Neural progenitor cell (in vitro differentiated cells): ENCODE measurements around the gene EHMT1. TPM values are rescaled to one million over a fixed set of nuclear protein-coding genes. Genes with fewer than 3 reads are reported as not detected.

Experiments used
- DNase-seq: peaks from one replicate; pipeline ENCODE4 v3.0.0-alpha.2; 2016; ENCODE audit warnings: low spot score
- H2AFZ ChIP-seq: fragments of 200-600 bp; sonication (generic); replicated peaks from 2 replicates; pipeline ENCODE4 v1.6.1; 2016; ENCODE audit warnings: antibody characterized with exemption
- H3F3A ChIP-seq: fragments of 200-600 bp; sonication (generic); 2 replicates; pipeline ENCODE4 v1.6.1; 2016; ENCODE audit warnings: antibody characterized with exemption, low read depth
- H3K27ac ChIP-seq: fragments of 200-600 bp; sonication (generic); 2 replicates; pipeline ENCODE4 v1.5.1; 2016; ENCODE audit warnings: mild to moderate bottlenecking
- H3K27me3 ChIP-seq: fragments of 200-600 bp; sonication (generic); 2 replicates; pipeline ENCODE4 v1.6.1; 2016; ENCODE audit warnings: mild to moderate bottlenecking, moderate library complexity
- H3K36me3 ChIP-seq: fragments of 200-600 bp; sonication (generic); 2 replicates; pipeline ENCODE4 v1.5.1; 2016
- H3K4me1 ChIP-seq: fragments of 200-600 bp; sonication (generic); 2 replicates; pipeline ENCODE4 v1.6.1; 2016; ENCODE audit warnings: mixed run types
- H3K4me2 ChIP-seq: fragments of 200-600 bp; sonication (generic); 2 replicates; pipeline ENCODE4 v1.6.1; 2016
- H3K4me3 ChIP-seq: fragments of 200-600 bp; sonication (generic); 2 replicates; pipeline ENCODE4 v1.5.1; 2016
- H3K79me2 ChIP-seq: fragments of 200-600 bp; sonication (generic); 2 replicates; pipeline ENCODE4 v1.6.1; 2016; ENCODE audit warnings: low read depth
- H3K9ac ChIP-seq: fragments of 200-600 bp; sonication (generic); 2 replicates; pipeline ENCODE4 v1.6.1; 2016
- H3K9me3 ChIP-seq: fragments of 200-600 bp; sonication (generic); 2 replicates; pipeline ENCODE4 v1.5.1; 2016; ENCODE audit warnings: low read depth
- H4K20me1 ChIP-seq: fragments of 200-600 bp; sonication (generic); 2 replicates; pipeline ENCODE4 v1.6.1; 2016; ENCODE audit warnings: low read depth
- H3K27ac Mint-ChIP-seq: 3 replicates; pipeline ENCODE4 v1.8.0; 2021; ENCODE audit warnings: mixed read lengths
- H3K27me3 Mint-ChIP-seq: 2 replicates; pipeline ENCODE4 v1.8.0; 2022; ENCODE audit warnings: low read depth, mild to moderate bottlenecking, inconsistent platforms, moderate library complexity, mixed read lengths; ENCODE audit not compliant: insufficient read depth
- H3K36me3 Mint-ChIP-seq: 3 replicates; pipeline ENCODE4 v1.8.0; 2021; ENCODE audit warnings: mixed read lengths
- H3K4me1 Mint-ChIP-seq: 3 replicates; pipeline ENCODE4 v1.8.0; 2021; ENCODE audit warnings: mixed read lengths
- H3K4me3 Mint-ChIP-seq: 3 replicates; pipeline ENCODE4 v1.8.0; 2021; ENCODE audit warnings: mild to moderate bottlenecking, moderate library complexity, mixed read lengths
- H3K9me3 Mint-ChIP-seq: 3 replicates; pipeline ENCODE4 v1.8.0; 2020; ENCODE audit warnings: mixed read lengths
- EZH2 ChIP-seq: fragments of 200-600 bp; sonication (generic); IDR thresholded peaks from 2 replicates; pipeline ENCODE4 v1.6.1; 2017; ENCODE audit warnings: antibody characterized with exemption, mild to moderate bottlenecking, moderate library complexity
- EZH2phosphoT487 ChIP-seq: fragments of 200-600 bp; sonication (generic); IDR thresholded peaks from 2 replicates; pipeline ENCODE4 v1.6.1; 2017; ENCODE audit warnings: antibody characterized with exemption
- total RNA-seq: library from RNA; depleted of rRNA; stranded (reverse); fragments of >200 nt; gene quantifications from 2 replicates; pipeline ENCODE4 v1.2.3, GENCODE V29; 2015; ENCODE audit warnings: low replicate concordance
- TF ChIP-seq, protein P1 (sequence below): fragments of 200-600 bp; sonication (generic); IDR thresholded peaks from 2 replicates; pipeline ENCODE4 v1.5.1; 2017; ENCODE audit warnings: antibody characterized with exemption, mild to moderate bottlenecking

The EHMT1 gene
- total RNA-seq, 1 donor from 2014 or later = 47.8 TPM

DNA sequence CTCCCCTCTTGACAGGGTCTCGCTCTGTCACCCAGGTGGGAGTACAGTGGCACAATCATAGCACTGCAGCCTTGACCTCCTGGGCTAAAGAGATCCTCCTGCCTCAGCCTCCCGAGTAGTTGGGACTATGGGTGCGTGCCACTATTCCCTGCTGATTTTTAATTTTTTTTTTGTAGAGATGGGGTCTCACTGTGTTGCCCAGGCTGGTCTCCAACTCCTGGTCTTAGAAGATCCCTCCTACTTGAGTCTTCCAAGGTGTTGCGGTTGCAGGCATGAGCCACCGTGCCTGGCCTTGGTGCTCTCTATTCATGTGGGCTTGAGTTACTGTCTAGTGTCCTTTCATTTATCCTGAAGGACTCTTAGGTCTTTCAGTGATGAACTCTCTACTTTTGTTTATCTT, 24.1 kb downstream of the EHMT1 start:
- no peak overlapping the region for H3K27ac Mint-ChIP-seq
- Histone ChIP-seq H2AFZ (no peak overlapping the region), H3K9ac (no peak overlapping the region), H3K36me3 (no peaks in the 10 kb centered on the region), H3F3A (no peaks in the 10 kb centered on the region), H4K20me1 (peaks cover 95% of the 10 kb centered on the region), H3K79me2 (peaks cover 100% of the 10 kb centered on the region), H3K27ac (no peak overlapping the region), H3K4me3 (no peak overlapping the region), H3K9me3 (no peaks in the 10 kb centered on the region), H3K4me2 (no peak overlapping the region), H3K4me1 (no peaks in the 10 kb centered on the region), H3K27me3 (no peaks in the 10 kb centered on the region)
- H3K27me3 Mint-ChIP-seq = peaks cover 2% of the 10 kb centered on the region
- H3K36me3 Mint-ChIP-seq = peaks cover 41% of the 10 kb centered on the region
- no peak for DNase-seq
- TF ChIP-seq, protein P1, sequence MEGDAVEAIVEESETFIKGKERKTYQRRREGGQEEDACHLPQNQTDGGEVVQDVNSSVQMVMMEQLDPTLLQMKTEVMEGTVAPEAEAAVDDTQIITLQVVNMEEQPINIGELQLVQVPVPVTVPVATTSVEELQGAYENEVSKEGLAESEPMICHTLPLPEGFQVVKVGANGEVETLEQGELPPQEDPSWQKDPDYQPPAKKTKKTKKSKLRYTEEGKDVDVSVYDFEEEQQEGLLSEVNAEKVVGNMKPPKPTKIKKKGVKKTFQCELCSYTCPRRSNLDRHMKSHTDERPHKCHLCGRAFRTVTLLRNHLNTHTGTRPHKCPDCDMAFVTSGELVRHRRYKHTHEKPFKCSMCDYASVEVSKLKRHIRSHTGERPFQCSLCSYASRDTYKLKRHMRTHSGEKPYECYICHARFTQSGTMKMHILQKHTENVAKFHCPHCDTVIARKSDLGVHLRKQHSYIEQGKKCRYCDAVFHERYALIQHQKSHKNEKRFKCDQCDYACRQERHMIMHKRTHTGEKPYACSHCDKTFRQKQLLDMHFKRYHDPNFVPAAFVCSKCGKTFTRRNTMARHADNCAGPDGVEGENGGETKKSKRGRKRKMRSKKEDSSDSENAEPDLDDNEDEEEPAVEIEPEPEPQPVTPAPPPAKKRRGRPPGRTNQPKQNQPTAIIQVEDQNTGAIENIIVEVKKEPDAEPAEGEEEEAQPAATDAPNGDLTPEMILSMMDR = no peak
- TF ChIP-seq EZH2 (no peak), EZH2phosphoT487 (no peak)
- no peak overlapping the region for H3K4me3 Mint-ChIP-seq
- peaks cover 5% of the 10 kb centered on the region for H3K9me3 Mint-ChIP-seq
- H3K4me1 Mint-ChIP-seq = no peaks in the 10 kb centered on the region

DNA sequence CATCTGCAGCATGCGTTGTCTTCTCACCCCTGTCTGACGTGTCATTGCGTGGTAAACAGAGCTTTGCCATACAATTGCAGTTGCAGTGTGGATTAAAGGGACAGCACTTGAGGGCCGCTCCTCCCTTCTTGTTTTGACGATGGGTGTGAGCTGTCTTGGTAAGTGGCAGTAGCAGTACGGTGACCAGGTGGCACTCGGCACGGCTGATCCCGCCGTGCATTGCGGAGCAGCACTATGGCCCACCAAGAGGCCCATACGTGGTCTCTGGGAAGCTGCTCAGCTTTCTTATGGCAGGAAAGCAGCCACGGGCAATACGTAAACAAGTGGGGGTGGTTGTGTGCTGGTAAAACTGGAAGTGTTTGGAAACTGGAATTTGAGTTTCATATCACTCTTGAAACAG, 25.1 kb downstream of the EHMT1 start:
- H4K20me1 ChIP-seq = peaks cover 97% of the 10 kb centered on the region
- Mint-ChIP-seq H3K36me3 (peaks cover 44% of the 10 kb centered on the region), H3K4me3 (no peak overlapping the region), H3K27ac (no peak overlapping the region), H3K9me3 (no peaks in the 10 kb centered on the region), H3K4me1 (no peaks in the 10 kb centered on the region), H3K27me3 (peaks cover 2% of the 10 kb centered on the region)
- no peak overlapping the region for H3K27ac ChIP-seq
- H2AFZ ChIP-seq = no peak overlapping the region
- H3K4me2 ChIP-seq = no peak overlapping the region
- no peak overlapping the region for H3K9ac ChIP-seq
- no peaks in the 10 kb centered on the region for H3K27me3 ChIP-seq
- no peaks in the 10 kb centered on the region for H3K9me3 ChIP-seq
- H3K4me3 ChIP-seq = no peak overlapping the region
- H3F3A ChIP-seq = no peaks in the 10 kb centered on the region
- no peak for TF ChIP-seq EZH2phosphoT487
- DNase-seq = no peak
- no peaks in the 10 kb centered on the region for H3K4me1 ChIP-seq
- H3K36me3 ChIP-seq = no peaks in the 10 kb centered on the region
- peaks cover 100% of the 10 kb centered on the region for H3K79me2 ChIP-seq

DNA sequence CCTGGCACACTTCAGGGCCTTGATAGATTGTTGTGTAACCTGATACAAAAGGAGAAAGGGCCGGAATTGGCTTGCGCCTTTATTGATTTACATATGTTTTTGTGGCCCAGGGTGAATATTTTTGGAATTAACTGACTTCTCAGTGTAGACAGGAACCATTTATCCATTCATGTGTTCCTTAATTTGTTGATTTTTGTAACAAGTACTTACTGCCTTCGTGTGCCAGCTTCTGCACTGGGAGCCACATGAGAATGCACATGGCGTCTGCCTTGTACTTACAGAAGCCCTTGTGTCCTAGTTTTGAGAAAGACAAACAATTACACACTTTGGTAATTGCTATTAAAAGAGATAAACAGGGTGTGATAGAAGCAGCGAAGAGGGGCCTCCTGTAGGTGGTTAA, 26.4 kb downstream of the EHMT1 start:
- Mint-ChIP-seq H3K27me3 (peaks cover 2% of the 10 kb centered on the region), H3K4me1 (no peaks in the 10 kb centered on the region), H3K27ac (no peak overlapping the region), H3K9me3 (no peaks in the 10 kb centered on the region), H3K36me3 (peaks cover 44% of the 10 kb centered on the region), H3K4me3 (no peak overlapping the region)
- no peak overlapping the region for H3K4me3 ChIP-seq
- no peak for TF ChIP-seq EZH2
- no peak for TF ChIP-seq EZH2phosphoT487
- TF ChIP-seq, protein P1 = no peak
- peaks cover 91% of the 10 kb centered on the region for H4K20me1 ChIP-seq
- H2AFZ ChIP-seq = no peak overlapping the region
- H3K79me2 ChIP-seq = peaks cover 100% of the 10 kb centered on the region
- DNase-seq = no peak
- H3K27me3 ChIP-seq = no peaks in the 10 kb centered on the region
- no peak overlapping the region for H3K27ac ChIP-seq
- H3F3A ChIP-seq = no peaks in the 10 kb centered on the region
- no peak overlapping the region for H3K9ac ChIP-seq
- no peaks in the 10 kb centered on the region for H3K4me1 ChIP-seq
- no peaks in the 10 kb centered on the region for H3K9me3 ChIP-seq
- no peak overlapping the region for H3K4me2 ChIP-seq
- H3K36me3 ChIP-seq = no peaks in the 10 kb centered on the region

DNA sequence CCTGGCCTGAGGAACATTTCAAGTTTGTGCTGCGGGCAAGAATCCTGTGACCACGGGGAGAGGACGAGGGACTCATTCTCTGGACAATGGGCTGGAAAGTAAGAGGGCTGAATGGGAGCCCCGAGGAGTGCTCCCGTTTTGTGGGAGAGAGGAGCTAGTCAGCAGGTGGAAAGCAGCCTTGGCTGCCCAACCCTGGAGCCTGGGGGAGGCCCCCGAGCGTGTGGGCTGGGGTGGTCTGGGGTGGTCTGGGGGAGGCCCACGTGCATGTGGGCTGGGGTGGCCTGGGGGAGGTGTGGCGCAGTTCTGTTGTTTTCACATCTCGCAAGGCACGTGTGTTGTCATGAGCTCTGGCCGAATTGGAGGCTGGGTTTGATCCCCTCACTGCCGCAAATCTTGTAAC, 27.5 kb downstream of the EHMT1 start:
- Mint-ChIP-seq H3K27ac (no peak overlapping the region), H3K27me3 (peaks cover 2% of the 10 kb centered on the region), H3K9me3 (no peaks in the 10 kb centered on the region), H3K36me3 (peaks cover 43% of the 10 kb centered on the region), H3K4me1 (no peaks in the 10 kb centered on the region), H3K4me3 (no peak overlapping the region)
- H3K9me3 ChIP-seq = no peaks in the 10 kb centered on the region
- no peaks in the 10 kb centered on the region for H3K27me3 ChIP-seq
- H3K79me2 ChIP-seq = peaks cover 100% of the 10 kb centered on the region
- DNase-seq = no peak
- H2AFZ ChIP-seq = no peak overlapping the region
- no peaks in the 10 kb centered on the region for H3K36me3 ChIP-seq
- H3K4me2 ChIP-seq = no peak overlapping the region
- TF ChIP-seq EZH2phosphoT487 = no peak
- TF ChIP-seq, protein P1 = no peak
- TF ChIP-seq EZH2 = no peak
- no peaks in the 10 kb centered on the region for H3F3A ChIP-seq
- H3K27ac ChIP-seq = no peak overlapping the region
- peaks cover 90% of the 10 kb centered on the region for H4K20me1 ChIP-seq
- H3K9ac ChIP-seq = no peak overlapping the region
- no peaks in the 10 kb centered on the region for H3K4me1 ChIP-seq
- H3K4me3 ChIP-seq = no peak overlapping the region
